ENCODE results near the gene SLC7A14. TPM values are rescaled to one million over a fixed set of nuclear protein-coding genes. Genes with fewer than 3 reads are reported as not detected.

SLC7A14 gene
- total and polyA plus RNA-seq, 2 of the 13 experiments (the other 11 are each of a cell fraction or from before 2014, with no cell fraction given) = not detected

GRCh38 chr3:170593634-170594033 is 7.8 kb upstream of the SLC7A14 start:
- no peak overlapping the region for H2AFZ ChIP-seq (ENCODE audit: low read length)
- no peaks in the 10 kb centered on the region for H3K9me3 ChIP-seq (ENCODE audit: low read length)
- H3K36me3 ChIP-seq (replicated peaks in 1 of 2; ENCODE audit: control insufficient read depth in 1 of 2, insufficient read depth in 2 of 2, low read length in 2 of 2) = no peaks in the 10 kb centered on the region
- in situ Hi-C loops (cut with HindIII; ENCODE audit: extremely low pct_ligation_motif_present, low pct_unique_long_range_greater_than_20kb) = no loop called here
- TF ChIP-seq DNMT1 (CRISPR knock-in tag; IDR thresholded peaks at IDR 0.05) (no peak), MIER3 (CRISPR knock-in tag; IDR thresholded peaks at IDR 0.05; ENCODE audit: borderline replicate concordance) (no peak), ZNF317 (CRISPR knock-in tag; IDR thresholded peaks at IDR 0.05) (no peak), ZEB1 (IDR thresholded peaks at IDR 0.05; ENCODE audit: insufficient replicate concordance, low read depth) (no peak)
- peaks cover 8% of the 10 kb centered on the region for H3K4me1 ChIP-seq (ENCODE audit: insufficient read depth, low read length)
- ATAC-seq (no peak), DNase-seq (ENCODE audit: low spot score) (no peak), FAIRE-seq (no peak)
- CTCF ChIA-PET (ENCODE audit: low intra/inter-chr PET ratio, low total read pairs) = no interaction called here
- BruUV-seq (replicated peaks) = no TSS peak
- no peak overlapping the region for H3K9ac ChIP-seq (ENCODE audit: insufficient read depth, low read depth, low read length)
- H3K27ac ChIP-seq (ENCODE audit: extremely low read length, insufficient read depth, low read length) = no peak overlapping the region
- H3K4me2 ChIP-seq (ENCODE audit: low read depth, low read length) = no peak overlapping the region
- POLR2A ChIA-PET = no interaction called here
- no peaks in the 10 kb centered on the region for H3K79me2 ChIP-seq (ENCODE audit: insufficient read depth, low read length)
- intact Hi-C loops (cut with micrococcal nuclease; ENCODE audit: unreplicated experiment) = no loop called here
- no peak overlapping the region for H3K4me3 ChIP-seq (replicated peaks in 1 of 3; ENCODE audit: insufficient read depth in 1 of 3, low read depth in 2 of 3, low read length in 3 of 3)
- WGBS (ENCODE audit: low lambda C conversion rate) = 6% methylated on average over 1 of the region's 1 CpG
- H3K27me3 ChIP-seq (ENCODE audit: control insufficient read depth in 1 of 2, insufficient read depth in 2 of 2, low read length in 2 of 2) = no peaks in the 10 kb centered on the region
- H4K20me1 ChIP-seq (ENCODE audit: insufficient read depth, low read length) = no peaks in the 10 kb centered on the region

- Histone ChIP-seq H3K27ac (ENCODE audit: extremely low read length, insufficient read depth, low read length) (no peak overlapping the region), H4K20me1 (ENCODE audit: insufficient read depth, low read length) (no peaks in the 10 kb centered on the region), H3K4me1 (ENCODE audit: insufficient read depth, low read length) (no peaks in the 10 kb centered on the region), H3K4me2 (ENCODE audit: low read depth, low read length) (no peak overlapping the region), H3K4me3 (replicated peaks in 1 of 3; ENCODE audit: insufficient read depth in 1 of 3, low read depth in 2 of 3, low read length in 3 of 3) (no peak overlapping the region), H3K9ac (ENCODE audit: insufficient read depth, low read depth, low read length) (no peak overlapping the region), H3K9me3 (ENCODE audit: low read length) (no peaks in the 10 kb centered on the region), H3K79me2 (ENCODE audit: insufficient read depth, low read length) (no peaks in the 10 kb centered on the region), H2AFZ (ENCODE audit: low read length) (no peak overlapping the region), H3K36me3 (replicated peaks in 1 of 2; ENCODE audit: control insufficient read depth in 1 of 2, insufficient read depth in 2 of 2, low read length in 2 of 2) (no peaks in the 10 kb centered on the region), H3K27me3 (ENCODE audit: control insufficient read depth in 1 of 2, insufficient read depth in 2 of 2, low read length in 2 of 2) (0 out of 5 replicates have a peak, but pooled peaks cover 0 to 3% of the 10 kb centered on the region in 2 experiments)
- FAIRE-seq = no peak
- POLR2A ChIA-PET = no interaction called here
- in situ Hi-C loops (cut with HindIII; ENCODE audit: extremely low pct_ligation_motif_present, low pct_unique_long_range_greater_than_20kb) = no loop called here
- ATAC-seq = no peak
- CTCF ChIA-PET (ENCODE audit: low intra/inter-chr PET ratio, low total read pairs) = no interaction called here
- intact Hi-C loops (cut with micrococcal nuclease; ENCODE audit: unreplicated experiment) = no loop called here
- WGBS (ENCODE audit: low lambda C conversion rate) = 18% methylated on average over 2 of the region's 2 CpGs
- BruUV-seq (replicated peaks) = no TSS peak
- DNase-seq (ENCODE audit: low spot score) = no peak
- TF ChIP-seq HMGXB4 (CRISPR knock-in tag; IDR thresholded peaks at IDR 0.05; ENCODE audit: borderline replicate concordance in 1 of 2, low read depth in 1 of 2) (no peak), SATB2 (CRISPR knock-in tag; IDR thresholded peaks at IDR 0.05) (no peak), GATA4 (IDR thresholded peaks at IDR 0.05; ENCODE audit: borderline replicate concordance, low read depth) (no peak), ZFYVE20 (CRISPR knock-in tag; IDR thresholded peaks at IDR 0.05; ENCODE audit: borderline replicate concordance, low read depth) (no peak), ZNF660 (CRISPR knock-in tag; IDR thresholded peaks at IDR 0.05; ENCODE audit: borderline replicate concordance, low read depth) (no peak), SMARCC2 (IDR thresholded peaks at IDR 0.05) (no peak), ZNF609 (CRISPR knock-in tag; IDR thresholded peaks at IDR 0.05; ENCODE audit: borderline replicate concordance) (no peak), HNF4A (CRISPR knock-in tag; IDR thresholded peaks at IDR 0.05) (no peak)
Observed at GRCh38 chr3:170589113-170589512, 3.2 kb upstream of the SLC7A14 start.
